OCI-LY3 (cell line): ENCODE data around the gene RTP5.
A peak's percentile ranks its signal among the peaks of the same experiment; 100 is the strongest.

Experiments used
- H2AFZ ChIP-seq: fragments of 200-600, 300-600 bp; shearing (Covaris generic); 2 replicates; pipeline ENCODE4 v1.6.0; 2014; ENCODE audit warnings: antibody characterized with exemption, low read depth, low read length
- H3K27ac ChIP-seq: fragments of 200-600, 300-600 bp; sonication (generic); 2 replicates; pipeline ENCODE4 v1.5.1; 2014; ENCODE audit warnings: mild to moderate bottlenecking, low read length, moderate library complexity, mixed read lengths
- H3K27me3 ChIP-seq: fragments of 200-600, 300-600 bp; sonication (generic); 2 replicates; pipeline ENCODE4 v1.6.1; 2014; ENCODE audit warnings: low read depth, low read length, mixed read lengths
- H3K36me3 ChIP-seq: fragments of 200-600, 300-600 bp; sonication (generic); replicated peaks from 2 replicates; pipeline ENCODE3; 2014; ENCODE audit warnings: low read depth, low read length, mixed read lengths
- H3K4me1 ChIP-seq: fragments of 300-600, 200-600 bp; sonication (generic); 2 replicates; pipeline ENCODE4 v1.6.1; 2014; ENCODE audit warnings: low read length, mixed read lengths
- H3K4me2 ChIP-seq: fragments of 200-600, 300-600 bp; sonication (generic); 2 replicates; pipeline ENCODE4 v1.6.1; 2014; ENCODE audit warnings: low read length, mixed read lengths
- H3K4me3 ChIP-seq: fragments of 300-600, 200-600 bp; sonication (generic); 2 replicates; pipeline ENCODE4 v1.5.1; 2014; ENCODE audit warnings: antibody characterized with exemption, mild to moderate bottlenecking, low read length, moderate library complexity
- H3K79me2 ChIP-seq: fragments of 300-600, 200-600 bp; shearing (Covaris generic); 2 replicates; pipeline ENCODE4 v1.6.1; 2014; ENCODE audit warnings: mild to moderate bottlenecking, low read length, mixed read lengths
- H3K9ac ChIP-seq: fragments of 300-600, 200-600 bp; shearing (Covaris generic); 2 replicates; pipeline ENCODE4 v1.6.0; 2014; ENCODE audit warnings: mild to moderate bottlenecking, low read length, moderate library complexity
- H3K9me3 ChIP-seq: fragments of 200-600, 300-600 bp; shearing (Covaris generic); 2 replicates; pipeline ENCODE4 v1.6.1; 2014; ENCODE audit warnings: low read length, mixed read lengths; ENCODE audit not compliant: insufficient read depth
- H4K20me1 ChIP-seq: fragments of 200-600, 300-600 bp; sonication (generic); 2 replicates; pipeline ENCODE4 v1.6.1; 2016; ENCODE audit warnings: low read length, mixed read lengths; ENCODE audit not compliant: insufficient read depth
- EZH2phosphoT487 ChIP-seq: fragments of 200-600 bp; shearing (Covaris generic); IDR thresholded peaks from 2 replicates; pipeline ENCODE4 v1.6.1; 2018; ENCODE audit warnings: antibody characterized with exemption, mixed run types, low read depth
- TF ChIP-seq, protein P1 (sequence below): fragments of 200-600, 300-600 bp; sonication (generic); IDR thresholded peaks from 2 replicates; pipeline ENCODE4 v1.5.1; 2014; ENCODE audit warnings: antibody characterized with exemption, low read length, low read depth

Gene RTP5

GRCh38 chr2:241884951-241885290, 15.4 kb downstream of the RTP5 start:
- H3K4me3 ChIP-seq = no peak overlapping the region
- peaks cover 48% of the 10 kb centered on the region for H3K4me1 ChIP-seq
- H4K20me1 ChIP-seq = peaks cover 21% of the 10 kb centered on the region
- H3K36me3 ChIP-seq = peaks cover 21% of the 10 kb centered on the region
- H3K9me3 ChIP-seq = no peaks in the 10 kb centered on the region
- no peak overlapping the region for H3K27ac ChIP-seq
- no peak overlapping the region for H3K9ac ChIP-seq
- H3K79me2 ChIP-seq = no peaks in the 10 kb centered on the region
- TF ChIP-seq EZH2phosphoT487 = no peak
- TF ChIP-seq, protein P1, sequence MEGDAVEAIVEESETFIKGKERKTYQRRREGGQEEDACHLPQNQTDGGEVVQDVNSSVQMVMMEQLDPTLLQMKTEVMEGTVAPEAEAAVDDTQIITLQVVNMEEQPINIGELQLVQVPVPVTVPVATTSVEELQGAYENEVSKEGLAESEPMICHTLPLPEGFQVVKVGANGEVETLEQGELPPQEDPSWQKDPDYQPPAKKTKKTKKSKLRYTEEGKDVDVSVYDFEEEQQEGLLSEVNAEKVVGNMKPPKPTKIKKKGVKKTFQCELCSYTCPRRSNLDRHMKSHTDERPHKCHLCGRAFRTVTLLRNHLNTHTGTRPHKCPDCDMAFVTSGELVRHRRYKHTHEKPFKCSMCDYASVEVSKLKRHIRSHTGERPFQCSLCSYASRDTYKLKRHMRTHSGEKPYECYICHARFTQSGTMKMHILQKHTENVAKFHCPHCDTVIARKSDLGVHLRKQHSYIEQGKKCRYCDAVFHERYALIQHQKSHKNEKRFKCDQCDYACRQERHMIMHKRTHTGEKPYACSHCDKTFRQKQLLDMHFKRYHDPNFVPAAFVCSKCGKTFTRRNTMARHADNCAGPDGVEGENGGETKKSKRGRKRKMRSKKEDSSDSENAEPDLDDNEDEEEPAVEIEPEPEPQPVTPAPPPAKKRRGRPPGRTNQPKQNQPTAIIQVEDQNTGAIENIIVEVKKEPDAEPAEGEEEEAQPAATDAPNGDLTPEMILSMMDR = no peak
- H2AFZ ChIP-seq = no peak overlapping the region
- no peaks in the 10 kb centered on the region for H3K27me3 ChIP-seq
- H3K4me2 ChIP-seq = no peak overlapping the region

DNA sequence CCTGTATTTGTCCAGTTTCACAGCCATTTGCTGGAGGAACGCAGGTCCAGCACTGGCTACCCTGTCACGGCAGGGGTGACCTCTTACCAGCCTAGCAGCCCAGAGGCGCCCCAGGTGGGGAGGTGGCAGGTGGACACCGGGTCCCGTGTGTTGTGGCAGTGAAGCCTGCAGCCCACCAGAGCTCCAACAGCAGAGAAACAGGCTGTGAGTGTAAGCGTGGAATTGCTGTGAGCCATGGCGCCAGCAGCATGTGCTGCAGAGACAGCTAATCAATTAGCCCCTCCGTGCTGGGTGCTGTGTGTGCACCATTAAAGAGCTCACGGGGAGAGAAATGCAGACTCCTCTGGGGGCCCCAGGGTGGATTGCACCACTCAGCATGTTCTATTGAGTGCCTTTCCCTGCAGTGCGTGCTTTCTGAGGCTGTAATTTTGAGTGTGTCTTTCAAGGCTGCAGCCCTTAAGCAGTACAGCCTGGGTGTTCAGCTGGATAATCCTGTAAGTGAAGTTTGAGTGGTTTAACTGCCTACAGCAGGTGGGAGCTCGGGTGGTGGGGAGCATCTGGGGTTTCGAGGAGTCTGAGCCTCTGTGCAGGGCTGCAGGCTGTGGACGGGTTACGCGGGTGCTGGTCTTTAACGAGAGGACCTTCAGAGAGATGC, 15.9 kb downstream of the RTP5 start:
- peaks cover 43% of the 10 kb centered on the region for H3K4me1 ChIP-seq
- H3K79me2 ChIP-seq = no peaks in the 10 kb centered on the region
- H3K9me3 ChIP-seq = no peaks in the 10 kb centered on the region
- H3K9ac ChIP-seq = no peak overlapping the region
- peak overlapping the region; percentile 67 for H3K4me2 ChIP-seq
- no peak overlapping the region for H3K4me3 ChIP-seq
- H3K36me3 ChIP-seq = peaks cover 21% of the 10 kb centered on the region
- H3K27me3 ChIP-seq = no peaks in the 10 kb centered on the region
- no peak overlapping the region for H3K27ac ChIP-seq
- H4K20me1 ChIP-seq = peaks cover 21% of the 10 kb centered on the region
- H2AFZ ChIP-seq = no peak overlapping the region
- no peak for TF ChIP-seq EZH2phosphoT487
- TF ChIP-seq, protein P1 = no peak

DNA sequence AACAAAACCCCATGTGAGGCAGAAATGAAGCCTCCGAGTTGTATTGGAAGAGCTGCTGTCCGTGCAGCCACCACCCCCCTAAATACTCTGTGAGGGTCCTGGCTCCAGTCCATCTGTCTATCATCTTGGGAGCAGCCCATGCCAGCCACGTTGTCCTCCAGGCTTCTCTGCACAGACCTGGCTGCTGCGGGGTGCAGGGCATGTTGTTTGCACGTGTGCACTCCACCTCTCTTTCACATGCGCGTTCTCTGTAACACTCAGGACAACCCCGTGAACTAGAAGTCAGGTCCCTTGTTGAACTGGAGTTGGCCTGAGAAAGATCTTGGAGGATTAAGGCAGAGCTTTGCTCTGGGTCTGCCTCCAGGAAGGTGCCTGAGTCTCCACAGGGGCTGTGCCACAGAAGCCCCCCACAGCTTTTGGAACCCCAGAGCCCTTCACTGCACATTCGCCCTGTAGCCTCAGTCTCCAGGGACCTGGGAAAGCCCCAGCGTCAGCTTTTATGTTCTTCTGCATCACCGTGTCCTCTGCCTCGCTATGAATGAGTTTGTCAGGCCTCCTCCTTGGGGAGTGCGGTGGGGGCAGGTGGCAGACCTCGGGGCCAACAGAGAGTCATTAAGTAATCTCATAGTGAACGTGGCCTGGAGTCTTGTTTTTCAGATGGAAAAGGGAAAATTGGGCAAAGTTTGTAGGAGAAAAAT, 16.6 kb downstream of the RTP5 start:
- H3K4me1 ChIP-seq = peaks cover 37% of the 10 kb centered on the region
- peaks cover 21% of the 10 kb centered on the region for H4K20me1 ChIP-seq
- no peak overlapping the region for H3K9ac ChIP-seq
- peak overlapping the region; percentile 29 for H3K4me3 ChIP-seq
- no peak overlapping the region for H2AFZ ChIP-seq
- TF ChIP-seq, protein P1 = no peak
- no peak for TF ChIP-seq EZH2phosphoT487
- peak overlapping the region; percentile 67 for H3K4me2 ChIP-seq
- H3K27ac ChIP-seq = no peak overlapping the region
- H3K79me2 ChIP-seq = no peaks in the 10 kb centered on the region
- no peaks in the 10 kb centered on the region for H3K27me3 ChIP-seq
- peaks cover 21% of the 10 kb centered on the region for H3K36me3 ChIP-seq
- H3K9me3 ChIP-seq = no peaks in the 10 kb centered on the region

- H3K9me3 ChIP-seq = no peaks in the 10 kb centered on the region
- peaks cover 24% of the 10 kb centered on the region for H4K20me1 ChIP-seq
- H2AFZ ChIP-seq = no peak overlapping the region
- H3K36me3 ChIP-seq = peaks cover 21% of the 10 kb centered on the region
- H3K4me2 ChIP-seq = peak overlapping the region; percentile 67
- H3K4me1 ChIP-seq = peaks cover 37% of the 10 kb centered on the region
- no peak for TF ChIP-seq EZH2phosphoT487
- TF ChIP-seq, protein P1 = no peak
- no peak overlapping the region for H3K27ac ChIP-seq
- H3K4me3 ChIP-seq = no peak overlapping the region; the same call in 1 of the 2 replicates
- no peak overlapping the region for H3K9ac ChIP-seq
- no peaks in the 10 kb centered on the region for H3K27me3 ChIP-seq
- H3K79me2 ChIP-seq = no peaks in the 10 kb centered on the region
These were observed 17.4 kb downstream of the RTP5 start for GRCh38 chr2:241886840-241887447.
